Gastrocnemius medialis (tissue), 4 donors: ENCODE results near the gene IFNG.

Source experiments
- POLR2A ChIP-seq, 2 donors: fragments of 450-650 bp; IDR thresholded peaks; one replicate each; pipeline ENCODE4 v1.6.1; 2017; ENCODE audit warnings: antibody characterized with exemption in 2 of 2, mild to moderate bottlenecking in 2 of 2, moderate library complexity in 2 of 2
- TF ChIP-seq, protein P1 (sequence below), 5 experiments: fragments of 450-650 bp in 3 of 5; fragments of 200-600 bp in 2 of 5; sonication (generic) in 2 of 5; IDR thresholded peaks in 4 of 5; conservative IDR thresholded peaks in 1 of 5; 1 replicate in 4 of 5; 2 replicates in 1 of 5; pipeline ENCODE4 v1.5.1; 2016 to 2019; ENCODE audit warnings: antibody characterized with exemption in 5 of 5, mild to moderate bottlenecking in 3 of 5, moderate library complexity in 3 of 5

DNA sequence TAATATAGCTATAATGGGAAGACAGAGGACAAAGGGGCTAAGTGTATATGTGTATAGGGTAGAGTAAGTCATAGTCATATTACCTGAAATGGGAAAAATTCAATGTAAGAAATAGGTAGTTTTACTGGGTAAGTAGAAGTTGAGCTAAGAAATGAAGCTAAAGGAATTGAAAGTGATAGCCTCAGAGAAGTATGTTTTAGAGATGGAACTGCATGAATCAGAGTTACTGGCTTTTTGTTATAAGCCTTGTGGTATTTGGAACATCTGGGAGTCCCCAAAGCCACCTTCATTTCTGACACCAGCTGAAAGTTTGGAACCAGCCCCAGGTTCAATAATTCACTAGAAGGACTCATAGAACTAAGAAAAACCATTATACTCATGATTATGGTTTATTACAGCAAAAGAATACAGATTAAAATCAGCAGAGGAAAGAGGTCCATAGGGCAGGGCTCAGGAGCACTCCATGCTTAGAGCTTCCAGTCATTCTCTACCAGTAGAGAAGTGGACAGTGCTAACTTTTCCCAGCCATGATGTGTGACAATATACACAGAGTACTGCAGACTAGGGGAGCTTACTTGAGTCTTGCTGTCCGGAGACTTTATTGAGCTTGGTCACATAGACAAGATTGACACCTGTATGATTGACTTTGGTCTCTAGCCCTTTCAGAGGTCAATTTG is 9.8 kb upstream of the IFNG start:
- no peak for TF ChIP-seq POLR2A (IDR thresholded peaks at IDR 0.05)
- TF ChIP-seq, protein P1, sequence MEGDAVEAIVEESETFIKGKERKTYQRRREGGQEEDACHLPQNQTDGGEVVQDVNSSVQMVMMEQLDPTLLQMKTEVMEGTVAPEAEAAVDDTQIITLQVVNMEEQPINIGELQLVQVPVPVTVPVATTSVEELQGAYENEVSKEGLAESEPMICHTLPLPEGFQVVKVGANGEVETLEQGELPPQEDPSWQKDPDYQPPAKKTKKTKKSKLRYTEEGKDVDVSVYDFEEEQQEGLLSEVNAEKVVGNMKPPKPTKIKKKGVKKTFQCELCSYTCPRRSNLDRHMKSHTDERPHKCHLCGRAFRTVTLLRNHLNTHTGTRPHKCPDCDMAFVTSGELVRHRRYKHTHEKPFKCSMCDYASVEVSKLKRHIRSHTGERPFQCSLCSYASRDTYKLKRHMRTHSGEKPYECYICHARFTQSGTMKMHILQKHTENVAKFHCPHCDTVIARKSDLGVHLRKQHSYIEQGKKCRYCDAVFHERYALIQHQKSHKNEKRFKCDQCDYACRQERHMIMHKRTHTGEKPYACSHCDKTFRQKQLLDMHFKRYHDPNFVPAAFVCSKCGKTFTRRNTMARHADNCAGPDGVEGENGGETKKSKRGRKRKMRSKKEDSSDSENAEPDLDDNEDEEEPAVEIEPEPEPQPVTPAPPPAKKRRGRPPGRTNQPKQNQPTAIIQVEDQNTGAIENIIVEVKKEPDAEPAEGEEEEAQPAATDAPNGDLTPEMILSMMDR (IDR thresholded peaks at IDR 0.05 in 4 of 5, conservative IDR thresholded peaks at IDR 0.05 in 1 of 5) = no peak
